Measurements from ENCODE around the gene SEMA4D. TPM values are rescaled to one million over a fixed set of nuclear protein-coding genes. Genes with fewer than 3 reads are reported as not detected.

SEMA4D gene
- total RNA-seq, 1 donor from 2014 or later, result 388 TPM

GRCh38 chr9:89435071-89435823, 62.7 kb downstream of the SEMA4D start:
- intact Hi-C loops (cut with micrococcal nuclease), result no loop called here

GRCh38 chr9:89434636-89435035, 63.3 kb downstream of the SEMA4D start:
- intact Hi-C loops (cut with micrococcal nuclease), result no loop called here

GRCh38 chr9:89433826-89434225, 64.1 kb downstream of the SEMA4D start:
- intact Hi-C loops (cut with micrococcal nuclease), result no loop called here

- intact Hi-C loops (cut with micrococcal nuclease), result no loop called here
Observed at GRCh38 chr9:89432986-89433530, 64.9 kb downstream of the SEMA4D start.

- intact Hi-C loops (cut with micrococcal nuclease), result no loop called here
Observed at GRCh38 chr9:89431930-89432725, 65.8 kb downstream of the SEMA4D start.

GRCh38 chr9:89430995-89431394, 66.9 kb downstream of the SEMA4D start:
- intact Hi-C loops (cut with micrococcal nuclease), result no loop called here

GRCh38 chr9:89428901-89429890, 68.7 kb downstream of the SEMA4D start:
- intact Hi-C loops (cut with micrococcal nuclease), result loop anchor here (1.0 to 10.0 kb wide), 2 partner anchors 120 to 1124 kb away; no protein-coding TSS in a partner anchor

GRCh38 chr9:89428222-89428761, 69.6 kb downstream of the SEMA4D start:
- intact Hi-C loops (cut with micrococcal nuclease), result loop anchor here (10.0 kb wide), 1 partner anchor 1123 kb away; no protein-coding TSS in a partner anchor

- intact Hi-C loops (cut with micrococcal nuclease), result loop anchor here (1.0 to 10.0 kb wide), 3 partner anchors 9 to 1123 kb away; no protein-coding TSS in a partner anchor
Observed at GRCh38 chr9:89427621-89428221, 70.2 kb downstream of the SEMA4D start.

GRCh38 chr9:89426384-89426961, 71.4 kb downstream of the SEMA4D start:
- intact Hi-C loops (cut with micrococcal nuclease), result loop anchor here (1.0 to 10.0 kb wide), 3 partner anchors 38 to 1122 kb away; no protein-coding TSS in a partner anchor

GRCh38 chr9:89425921-89426383, 72.0 kb downstream of the SEMA4D start:
- intact Hi-C loops (cut with micrococcal nuclease), result loop anchor here (1.0 to 10.0 kb wide), 3 partner anchors 38 to 1121 kb away; no protein-coding TSS in a partner anchor

GRCh38 chr9:89425024-89425805, 72.7 kb downstream of the SEMA4D start:
- intact Hi-C loops (cut with micrococcal nuclease), result loop anchor here (10.0 kb wide), 1 partner anchor 1120 kb away; no protein-coding TSS in a partner anchor

- intact Hi-C loops (cut with micrococcal nuclease), result loop anchor here (1.0 to 10.0 kb wide), 7 partner anchors 12 to 1118 kb away; no protein-coding TSS in a partner anchor
Observed at GRCh38 chr9:89422151-89422975, 75.5 kb downstream of the SEMA4D start.

- intact Hi-C loops (cut with micrococcal nuclease), result loop anchor here (5.0 to 10.0 kb wide), 2 partner anchors 321 to 1117 kb away; no protein-coding TSS in a partner anchor
Observed at GRCh38 chr9:89421595-89421994, 76.3 kb downstream of the SEMA4D start.

GRCh38 chr9:89420397-89421178, 77.3 kb downstream of the SEMA4D start:
- intact Hi-C loops (cut with micrococcal nuclease), result loop anchor here (1.0 to 10.0 kb wide), 3 partner anchors 102 to 1116 kb away; no protein-coding TSS in a partner anchor

- intact Hi-C loops (cut with micrococcal nuclease), result loop anchor here (1.0 to 10.0 kb wide), 4 partner anchors 77 to 1115 kb away; no protein-coding TSS in a partner anchor
Observed at GRCh38 chr9:89419978-89420394, 77.9 kb downstream of the SEMA4D start.

All from T-helper 1 cell treated with Interleukin-12 subunit alpha and Interleukin-12 subunit beta and Interleukin-4 antibody, amounts not matched to agents 30 ng/mL and 1 ng/mL, for 36 hours (primary cell).